ENCODE data around the gene DGKK. TPM values are rescaled to one million over a fixed set of nuclear protein-coding genes. Genes with fewer than 3 reads are reported as not detected.

DGKK gene
- total RNA-seq, 1 donor from 2014 or later, result 0.70 TPM

DNA sequence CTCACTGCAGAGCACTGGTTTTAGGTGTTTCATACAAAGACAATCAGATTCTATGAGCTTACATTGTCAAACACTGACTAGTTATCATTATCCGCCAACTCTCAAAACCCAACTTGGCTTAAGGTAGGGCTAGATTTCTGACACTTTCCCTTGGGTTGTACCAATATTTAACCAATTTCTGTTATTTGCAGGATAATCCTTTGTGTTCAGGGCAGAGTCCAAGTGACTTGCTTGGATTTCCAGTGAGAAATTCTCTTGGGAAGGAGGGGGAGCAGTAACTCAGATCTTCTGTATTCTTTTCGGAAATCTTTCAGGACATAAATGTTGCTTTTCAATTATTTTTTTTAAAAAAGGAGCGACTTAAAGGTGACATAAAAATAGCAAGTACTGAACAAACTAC is 23.1 kb downstream of the DGKK start:
- H3K9me3 Mint-ChIP-seq, result peaks cover 11% of the 10 kb centered on the region

DNA sequence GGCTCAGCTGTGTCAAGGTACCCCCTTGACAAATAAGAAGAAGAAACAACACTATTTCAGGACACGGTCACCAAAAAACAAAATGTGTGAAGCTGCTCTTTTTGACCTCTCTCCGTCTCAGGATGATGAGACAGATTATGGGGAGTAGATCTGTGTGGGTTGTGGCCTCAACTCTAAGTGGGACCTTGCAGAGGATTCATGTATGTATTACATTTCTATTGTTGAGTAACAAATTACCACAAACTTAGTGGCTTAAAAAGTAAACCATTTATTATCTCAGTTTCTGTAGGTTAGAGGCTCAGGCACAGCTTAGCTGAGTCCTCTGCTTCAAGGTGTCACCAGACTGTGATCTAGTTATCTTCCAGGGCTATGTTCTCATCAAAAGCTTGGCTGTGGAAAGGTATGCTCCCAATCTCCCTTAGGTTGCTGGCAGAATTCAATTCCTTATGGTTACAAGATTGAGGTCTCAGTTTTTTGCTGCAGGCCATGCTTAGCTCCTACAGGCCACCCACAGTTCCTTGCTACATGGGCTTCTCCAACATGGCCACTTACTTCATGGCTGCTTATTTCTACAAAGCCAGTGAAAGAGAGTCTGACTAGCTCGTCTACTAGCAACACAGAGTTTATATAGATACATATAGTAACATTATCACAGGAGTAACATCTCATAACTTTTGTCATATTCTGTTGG is 28.1 kb downstream of the DGKK start:
- no peak for DNase-seq (ENCODE audit: extremely low spot score, unreplicated experiment)
- Mint-ChIP-seq H3K9me3 (peaks cover 11% of the 10 kb centered on the region), H3K27me3 (no peaks in the 10 kb centered on the region), H3K4me1 (ENCODE audit: unreplicated experiment) (no peaks in the 10 kb centered on the region), H3K27ac (no peak overlapping the region), H3K4me3 (no peak overlapping the region), H3K36me3 (no peaks in the 10 kb centered on the region)
- TF ChIP-seq CTCF (conservative IDR thresholded peaks at IDR 0.05), result no peak

More for the DNA sequence above, 23.1 kb downstream of the DGKK start:
- H3K27me3 Mint-ChIP-seq, result no peaks in the 10 kb centered on the region
- no peaks in the 10 kb centered on the region for H3K4me1 Mint-ChIP-seq (ENCODE audit: unreplicated experiment)
- DNase-seq (ENCODE audit: extremely low spot score, unreplicated experiment), result no peak
- H3K36me3 Mint-ChIP-seq, result no peaks in the 10 kb centered on the region
- TF ChIP-seq CTCF (conservative IDR thresholded peaks at IDR 0.05), result no peak
- no peak overlapping the region for H3K27ac Mint-ChIP-seq
- H3K4me3 Mint-ChIP-seq, result no peak overlapping the region

DNA sequence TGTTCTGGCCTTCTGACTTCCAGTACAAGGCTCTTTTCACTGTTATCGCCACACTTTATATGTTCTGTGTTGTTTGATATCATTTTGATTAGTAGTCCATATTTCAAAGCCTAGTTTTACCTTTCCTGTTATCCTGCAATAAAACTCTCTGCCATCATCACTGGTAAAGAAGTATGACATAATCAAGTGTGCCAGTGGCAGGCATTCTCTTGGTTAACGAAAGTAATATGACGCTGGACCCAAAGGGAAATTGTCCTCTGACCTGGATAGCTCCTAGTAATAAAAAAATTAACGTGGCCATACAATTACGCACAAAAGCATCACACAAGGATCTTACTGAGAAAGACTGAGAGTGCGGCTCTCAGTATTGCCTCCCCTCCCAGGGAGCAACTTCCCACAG is 33.8 kb downstream of the DGKK start:
- DNase-seq (ENCODE audit: extremely low spot score, unreplicated experiment), result no peak
- TF ChIP-seq CTCF (conservative IDR thresholded peaks at IDR 0.05), result no peak
- H3K27ac Mint-ChIP-seq, result no peak overlapping the region
- H3K27me3 Mint-ChIP-seq, result no peaks in the 10 kb centered on the region
- no peaks in the 10 kb centered on the region for H3K36me3 Mint-ChIP-seq
- H3K4me3 Mint-ChIP-seq, result no peak overlapping the region
- H3K9me3 Mint-ChIP-seq, result no peaks in the 10 kb centered on the region
- no peaks in the 10 kb centered on the region for H3K4me1 Mint-ChIP-seq (ENCODE audit: unreplicated experiment)

- no peak for TF ChIP-seq CTCF (conservative IDR thresholded peaks at IDR 0.05)
- Mint-ChIP-seq H3K4me3 (no peak overlapping the region), H3K27ac (no peak overlapping the region), H3K27me3 (no peaks in the 10 kb centered on the region), H3K36me3 (no peaks in the 10 kb centered on the region), H3K4me1 (ENCODE audit: unreplicated experiment) (no peaks in the 10 kb centered on the region), H3K9me3 (no peaks in the 10 kb centered on the region)
- no peak for DNase-seq (ENCODE audit: extremely low spot score, unreplicated experiment)
Observed at GRCh38 chrX:50432829-50433289, 37.8 kb downstream of the DGKK start.

- Mint-ChIP-seq H3K9me3 (no peaks in the 10 kb centered on the region), H3K36me3 (no peaks in the 10 kb centered on the region), H3K27me3 (no peaks in the 10 kb centered on the region), H3K27ac (no peak overlapping the region), H3K4me3 (no peak overlapping the region), H3K4me1 (ENCODE audit: unreplicated experiment) (no peaks in the 10 kb centered on the region)
- no peak for TF ChIP-seq CTCF (conservative IDR thresholded peaks at IDR 0.05)
- no peak for DNase-seq (ENCODE audit: extremely low spot score, unreplicated experiment)
Observed at GRCh38 chrX:50431623-50432022, 39.0 kb downstream of the DGKK start.
